ENCODE results near the gene SFTPD.
A peak's percentile ranks its signal among the peaks of the same experiment; 100 is the strongest.

Gene SFTPD

GRCh38 chr10:79944428-79945395 is 4.2 kb downstream of the SFTPD start:
- DNase-seq (ENCODE audit: low read depth in 2 of 2), result no peak

DNA sequence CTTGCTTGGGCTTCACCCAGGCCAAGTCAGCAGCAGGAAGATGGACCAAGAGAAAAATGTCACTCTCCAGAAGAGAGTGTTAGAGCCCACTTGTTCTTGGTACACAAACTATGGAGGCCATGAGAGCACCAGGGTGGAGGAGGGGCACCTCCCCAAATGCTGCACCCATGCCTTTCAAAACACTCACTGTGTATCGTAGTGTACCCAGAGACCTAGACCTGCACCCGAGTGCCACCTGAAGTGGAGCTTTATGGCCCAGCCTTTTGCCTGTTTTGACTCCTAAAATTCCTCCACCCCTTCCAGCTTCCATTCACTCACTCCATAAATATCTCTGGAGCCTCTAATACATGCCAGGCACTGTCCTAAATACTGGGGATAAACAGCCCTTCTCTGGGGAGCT is 5.0 kb downstream of the SFTPD start:
- no peak for DNase-seq (ENCODE audit: low read depth in 2 of 2)

DNA sequence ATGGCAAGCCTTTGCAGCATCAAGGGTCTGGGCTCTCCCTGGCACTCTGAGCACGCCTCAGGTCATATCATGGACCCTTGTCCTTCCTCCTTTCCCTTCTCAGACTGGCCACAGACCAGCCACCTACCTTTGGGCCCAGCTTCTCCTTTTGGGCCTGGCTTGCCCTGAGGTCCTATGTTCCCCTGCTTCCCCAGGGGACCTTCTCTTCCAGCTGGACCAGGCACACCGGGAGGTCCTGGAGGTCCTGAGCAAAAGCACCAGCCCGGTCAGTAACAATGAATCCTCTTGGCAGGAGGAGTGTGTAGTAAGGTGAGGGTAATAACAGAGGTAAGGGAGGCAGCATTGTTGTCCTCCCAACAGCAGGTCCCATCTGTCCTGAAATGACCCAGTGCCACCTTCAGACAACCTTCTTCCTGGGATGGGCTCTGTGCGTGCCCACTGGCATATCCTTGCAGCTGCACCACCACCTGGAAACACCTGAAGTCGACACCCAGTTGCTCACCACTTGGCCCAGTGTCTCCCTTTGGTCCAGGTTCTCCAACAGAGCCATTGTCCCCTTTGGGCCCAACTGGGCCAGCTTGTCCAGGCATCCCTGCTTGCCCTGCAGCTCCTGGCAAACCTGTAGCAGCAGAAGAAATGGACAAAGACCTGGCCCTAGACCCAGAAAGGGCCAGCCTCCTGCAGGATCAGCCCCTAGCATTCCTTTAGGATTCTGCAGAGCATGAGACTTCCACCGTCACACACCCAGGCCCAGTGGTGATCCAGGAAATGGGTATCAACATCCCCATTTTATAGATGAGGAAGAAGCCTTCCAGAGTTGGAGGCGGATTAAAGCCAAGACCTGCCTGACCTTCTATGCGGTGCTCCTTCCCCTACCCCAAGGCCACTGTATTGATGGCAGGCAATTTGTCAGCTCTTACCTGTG is 6.4 kb downstream of the SFTPD start:
- no peak for DNase-seq (ENCODE audit: low read depth in 2 of 2)

GRCh38 chr10:79941585-79942210 is 7.2 kb downstream of the SFTPD start:
- DNase-seq (ENCODE audit: low read depth in 2 of 2), result no peak

DNA sequence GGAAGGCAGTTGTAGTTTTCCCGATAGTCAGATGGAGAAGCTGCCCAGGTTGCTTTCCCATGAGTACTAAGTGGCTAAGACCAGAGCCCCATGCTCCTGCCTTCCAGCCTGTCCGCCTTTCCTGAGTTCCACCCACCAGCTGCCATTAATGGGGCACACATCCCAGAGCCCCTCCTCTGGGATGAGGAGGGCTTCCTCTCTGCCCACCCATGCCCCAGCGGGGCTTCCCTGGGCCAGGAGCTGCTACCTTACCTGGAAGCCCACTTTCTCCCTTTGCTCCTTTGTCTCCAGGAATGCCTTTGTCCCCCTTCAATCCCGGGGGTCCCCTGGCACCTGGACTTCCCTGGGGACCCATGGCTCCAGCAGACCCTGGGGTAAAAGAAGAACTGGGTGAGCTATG is 7.8 kb downstream of the SFTPD start:
- DNase-seq (ENCODE audit: low read depth in 2 of 2), result no peak

DNA sequence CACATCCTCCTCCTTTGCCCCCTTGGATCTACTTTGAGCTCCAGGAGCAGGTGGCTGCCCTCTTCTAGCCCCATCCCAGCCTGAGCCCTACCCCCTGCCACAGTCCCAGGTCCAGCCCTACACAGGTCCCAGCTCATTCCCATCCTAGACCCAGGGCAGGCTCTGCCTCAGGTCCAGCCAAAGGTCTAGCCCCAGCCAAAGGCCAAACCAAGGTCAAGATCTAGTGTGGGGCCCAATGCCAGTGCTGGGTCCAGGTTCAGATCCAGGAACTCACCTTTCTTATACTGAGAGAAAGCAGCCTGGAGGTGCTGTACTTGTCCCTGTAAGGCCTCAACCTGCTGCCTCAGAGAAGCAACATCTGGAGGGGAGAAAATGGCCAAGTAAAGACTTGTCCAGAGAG is 8.5 kb downstream of the SFTPD start:
- DNase-seq (ENCODE audit: low read depth in 2 of 2), result no peak

- DNase-seq (ENCODE audit: low read depth in 2 of 2), result no peak
Observed at GRCh38 chr10:79939969-79940368, 8.9 kb downstream of the SFTPD start.

- DNase-seq (ENCODE audit: low read depth in 2 of 2), result no peak
Observed at GRCh38 chr10:79938728-79939406, 10.0 kb downstream of the SFTPD start.

DNA sequence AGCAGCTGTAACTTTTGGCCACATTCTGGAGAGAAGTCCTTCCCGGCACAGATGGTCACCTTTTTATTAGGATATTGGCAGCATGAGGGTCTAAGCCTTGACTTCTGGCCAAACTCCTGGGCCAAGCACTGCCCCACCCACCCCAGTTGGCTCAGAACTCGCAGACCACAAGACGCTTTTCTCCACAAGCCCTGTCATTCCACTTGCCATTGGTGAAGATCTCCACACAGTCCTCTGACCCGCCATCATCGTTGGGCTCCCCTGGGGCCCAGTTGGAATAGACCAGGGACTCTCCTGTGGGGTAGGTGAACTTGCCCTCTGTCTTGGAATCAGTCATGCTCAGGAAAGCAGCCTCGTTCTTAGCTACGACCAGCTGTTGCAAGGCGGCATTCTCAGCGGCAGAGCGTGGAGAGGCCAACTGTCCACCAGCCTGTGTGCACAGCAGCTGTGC is 11.2 kb downstream of the SFTPD start:
- no peak for DNase-seq (ENCODE audit: low read depth in 2 of 2)

DNA sequence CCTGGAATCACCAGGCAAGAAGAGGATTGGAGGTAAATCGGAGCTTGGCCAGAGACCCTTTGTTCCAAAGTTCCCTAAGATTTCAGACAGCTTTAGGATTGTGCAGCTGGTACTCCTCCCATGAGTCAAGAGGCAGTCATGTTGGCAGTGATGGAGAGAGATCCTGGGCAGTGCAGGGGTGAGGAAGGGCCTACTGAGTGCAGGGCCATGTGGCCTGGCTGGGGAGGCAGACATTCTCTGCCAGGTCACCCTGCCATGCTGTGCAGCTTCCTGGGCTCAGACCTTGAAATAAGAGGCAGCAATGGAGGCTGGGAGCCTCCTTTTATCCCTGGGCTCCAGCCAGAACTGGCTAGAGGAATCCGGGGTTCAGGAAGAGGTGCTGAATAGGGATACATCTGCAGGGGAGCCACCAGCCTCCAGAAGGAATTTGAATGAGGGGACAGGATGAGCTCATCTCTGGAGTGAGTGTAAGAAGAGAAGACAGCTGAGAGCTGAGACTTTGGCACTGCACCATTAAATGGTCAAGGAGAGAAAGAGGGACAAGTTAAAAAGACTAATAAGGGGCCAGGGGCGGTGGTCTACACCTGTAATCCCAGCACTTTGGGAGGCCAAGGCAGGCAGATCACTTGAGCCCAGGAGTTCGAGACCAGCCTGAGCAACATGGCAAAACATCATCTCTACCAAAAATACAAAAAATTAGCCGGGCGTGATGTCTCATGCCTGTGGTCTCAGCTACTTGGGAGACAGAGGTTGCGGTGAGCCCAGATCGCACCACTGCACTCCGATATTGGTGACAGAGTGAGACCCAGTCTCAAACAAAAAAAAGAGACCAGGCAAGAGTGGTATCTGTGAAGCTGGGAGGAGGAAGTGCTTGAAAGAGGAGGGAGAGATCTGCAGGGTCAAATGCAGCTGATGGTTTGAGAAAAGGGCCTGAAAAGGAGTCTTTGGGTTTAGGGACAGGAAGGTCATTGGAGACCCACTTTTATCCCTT is 12.0 kb downstream of the SFTPD start:
- DNase-seq (ENCODE audit: low read depth in 2 of 2), result no peak

GRCh38 chr10:79933961-79934360 is 14.9 kb downstream of the SFTPD start:
- DNase-seq (ENCODE audit: low read depth in 2 of 2), result no peak

DNA sequence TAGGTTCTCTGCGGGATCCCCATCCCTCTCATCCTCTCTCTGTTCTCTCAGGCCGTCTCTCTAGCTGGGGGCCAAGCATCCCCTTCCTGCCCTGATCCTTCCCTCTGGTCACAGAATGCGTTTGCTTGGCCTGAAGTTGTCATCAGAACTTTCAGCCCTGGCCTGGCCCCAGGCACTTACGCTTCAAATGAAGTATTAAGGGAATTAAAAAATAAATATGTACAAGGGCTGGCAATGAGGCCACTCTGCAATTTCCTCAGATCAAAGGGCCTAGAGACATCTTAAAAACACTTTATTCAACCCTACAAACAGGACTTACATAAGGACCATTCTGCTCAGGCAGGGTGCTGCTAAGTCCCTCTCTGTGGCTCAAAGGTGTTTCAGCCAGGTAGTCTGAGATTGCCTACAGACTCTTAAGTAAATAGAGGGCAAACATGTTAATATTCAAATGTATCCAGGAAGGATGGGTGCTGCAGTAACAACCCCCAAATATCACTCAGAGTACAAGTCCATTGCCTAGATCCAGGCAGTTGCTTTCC is 16.0 kb downstream of the SFTPD start:
- no peak for DNase-seq (ENCODE audit: low read depth in 2 of 2)

GRCh38 chr10:79932307-79932706 is 16.6 kb downstream of the SFTPD start:
- DNase-seq (ENCODE audit: low read depth in 2 of 2), result no peak

DNA sequence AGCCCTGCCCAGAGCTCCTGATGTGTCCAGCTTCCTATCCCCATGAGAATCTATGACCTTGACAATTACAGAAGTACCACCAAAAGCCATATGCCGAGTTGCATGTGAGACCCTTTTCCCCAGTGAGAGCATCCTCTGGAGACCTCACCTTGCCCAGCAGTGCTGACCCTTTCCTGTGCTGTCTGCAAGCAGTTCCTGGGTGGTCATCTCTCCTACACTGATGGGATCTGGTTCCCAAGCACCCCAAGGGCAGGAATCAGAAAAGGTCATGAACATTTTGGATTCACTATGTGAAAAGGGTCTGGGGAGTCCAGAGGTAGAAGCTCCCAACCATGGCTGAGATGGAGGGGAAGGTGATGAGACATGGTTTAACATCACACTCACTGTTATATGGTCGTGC is 18.2 kb downstream of the SFTPD start:
- DNase-seq (ENCODE audit: low read depth in 2 of 2), result no peak

DNA sequence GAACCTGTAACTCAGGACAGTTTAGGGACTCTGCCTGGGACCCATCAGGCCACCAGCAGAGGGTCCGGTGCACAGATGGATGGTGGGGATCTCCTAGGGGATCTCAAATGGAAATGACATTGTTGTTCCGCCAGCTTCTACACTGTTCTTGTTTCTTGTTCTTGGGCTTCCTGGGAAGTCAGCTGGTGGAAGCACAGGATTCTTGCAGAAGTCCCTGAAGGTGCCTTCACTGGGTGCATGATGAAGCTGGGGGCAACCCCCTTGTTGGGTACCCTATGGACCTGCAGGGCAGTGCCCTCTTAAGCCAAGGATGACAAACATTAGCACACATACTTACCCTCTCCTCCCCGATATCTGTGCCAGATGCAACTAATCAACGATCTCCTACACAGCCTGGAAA is 18.6 kb downstream of the SFTPD start:
- no peak for DNase-seq (ENCODE audit: low read depth in 2 of 2)

- peak; percentile 51 to 74 for DNase-seq (ENCODE audit: low read depth in 2 of 2)
Observed at GRCh38 chr10:79929409-79929904, 19.4 kb downstream of the SFTPD start.

GRCh38 chr10:79928028-79928583 is 20.8 kb downstream of the SFTPD start:
- no peak for DNase-seq (ENCODE audit: low read depth in 2 of 2)

DNA sequence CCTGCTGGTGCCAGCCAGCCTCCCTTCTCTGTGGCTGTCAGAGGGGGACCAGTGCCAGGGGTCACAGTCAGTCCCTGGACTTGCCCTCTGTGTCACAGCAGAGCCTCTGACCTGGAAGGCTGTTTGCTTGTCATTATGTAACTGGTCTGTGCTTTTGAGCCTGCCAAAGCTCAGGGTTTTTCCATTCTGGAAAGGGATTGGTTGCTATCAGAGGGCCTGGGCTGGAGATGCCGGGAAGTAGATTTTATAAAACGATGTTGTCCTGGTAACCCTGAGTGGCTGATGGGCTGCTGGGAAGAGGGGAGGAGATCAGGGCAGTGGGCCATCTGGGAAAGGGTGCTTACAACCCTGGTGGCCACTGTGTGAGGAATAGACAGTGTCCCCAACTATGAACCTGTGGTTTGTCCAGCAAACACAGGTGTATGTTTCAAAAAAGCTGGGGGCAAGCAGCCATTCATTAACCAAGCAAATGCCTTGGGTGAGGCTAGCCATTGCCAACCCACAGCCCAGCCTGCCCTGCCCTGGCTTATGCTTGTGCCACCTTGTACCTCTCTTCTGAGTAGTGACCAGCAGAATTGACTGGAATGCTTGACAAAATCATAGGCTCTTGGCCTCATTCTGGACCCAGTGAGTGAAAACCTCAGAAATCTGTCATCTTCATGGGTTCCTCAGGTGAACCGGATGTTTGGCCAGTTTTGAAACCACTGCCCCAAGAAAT is 21.6 kb downstream of the SFTPD start:
- DNase-seq (ENCODE audit: low read depth in 2 of 2), result no peak

DNA sequence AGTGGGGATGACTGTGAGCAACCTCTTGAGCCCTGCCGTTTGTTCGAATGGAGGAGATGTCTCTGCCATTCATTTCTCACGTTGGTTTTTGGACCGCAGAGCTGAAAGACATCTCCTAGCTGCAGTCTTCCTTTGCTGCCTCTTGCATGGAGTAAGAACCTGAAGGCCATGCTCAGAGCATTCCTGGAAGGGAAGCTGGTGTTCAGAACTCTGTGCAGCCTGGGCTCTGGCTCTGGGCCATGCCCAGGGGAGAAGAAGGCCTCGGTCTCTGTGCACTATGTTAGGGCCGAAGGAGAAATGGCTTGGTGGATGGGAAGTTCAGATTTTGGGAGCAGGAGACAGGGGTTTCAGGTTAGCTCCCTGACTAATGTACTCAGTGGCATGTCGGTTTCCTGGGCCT is 22.9 kb downstream of the SFTPD start:
- DNase-seq (ENCODE audit: low read depth in 2 of 2), result no peak

All from stimulated activated CD4-positive, alpha-beta T cell treated with anti-CD3 and anti-CD28 coated beads, Interleukin-12 subunit alpha, Interleukin-12 subunit beta, amount 100 ng/mL, for 24 hours (primary cell).